GM12801 (cell line): Measurements from ENCODE around the gene S100A1.

Source experiments
- CTCF ChIP-seq: IDR thresholded peaks from one replicate; pipeline ENCODE4 v1.5.1; 2011; ENCODE audit warnings: control low read depth; ENCODE audit not compliant: insufficient read length; ENCODE audit errors: extremely low read depth

The S100A1 gene

GRCh38 chr1:153636312-153636711 lies 8.1 kb downstream of the S100A1 start:
- no peak for TF ChIP-seq CTCF

GRCh38 chr1:153638261-153638660 lies 10.0 kb downstream of the S100A1 start:
- no peak for TF ChIP-seq CTCF

GRCh38 chr1:153639280-153639679 lies 11.0 kb downstream of the S100A1 start:
- TF ChIP-seq CTCF, result no peak

GRCh38 chr1:153640861-153641260 lies 12.6 kb downstream of the S100A1 start:
- TF ChIP-seq CTCF, result no peak

- TF ChIP-seq CTCF, result no peak
These were observed 13.9 kb downstream of the S100A1 start for GRCh38 chr1:153642161-153642560.

- TF ChIP-seq CTCF, result no peak
These were observed 14.9 kb downstream of the S100A1 start for GRCh38 chr1:153643100-153643499.

- TF ChIP-seq CTCF, result no peak
These were observed 15.6 kb downstream of the S100A1 start for GRCh38 chr1:153643816-153644215.
